Measurements from ENCODE around the gene DNAH17.

The DNAH17 gene

DNA sequence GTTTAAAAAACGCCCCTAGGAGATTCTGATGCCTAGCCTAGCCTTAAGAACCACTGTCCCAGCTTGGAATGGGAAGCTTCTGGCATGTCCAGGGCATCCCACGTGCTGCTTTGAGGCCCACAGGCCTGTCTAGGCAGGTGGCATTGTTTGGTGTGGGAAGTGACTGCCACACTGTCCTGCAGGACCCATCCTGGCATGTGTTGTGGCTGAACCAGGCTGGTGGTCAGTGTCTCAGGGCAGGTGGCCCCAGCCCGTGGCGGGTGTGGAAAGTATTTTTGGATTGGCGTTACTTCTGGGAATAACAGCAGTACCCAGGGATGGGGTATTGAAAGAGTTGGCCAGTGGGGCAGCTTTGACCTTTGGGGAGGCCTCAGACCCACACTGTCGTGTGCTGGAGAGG, 170.8 kb downstream of the DNAH17 start:
- no peak overlapping the region for H3K27ac ChIP-seq
- DNase-seq (ENCODE audit: low read depth, low spot score), result no peak

DNA sequence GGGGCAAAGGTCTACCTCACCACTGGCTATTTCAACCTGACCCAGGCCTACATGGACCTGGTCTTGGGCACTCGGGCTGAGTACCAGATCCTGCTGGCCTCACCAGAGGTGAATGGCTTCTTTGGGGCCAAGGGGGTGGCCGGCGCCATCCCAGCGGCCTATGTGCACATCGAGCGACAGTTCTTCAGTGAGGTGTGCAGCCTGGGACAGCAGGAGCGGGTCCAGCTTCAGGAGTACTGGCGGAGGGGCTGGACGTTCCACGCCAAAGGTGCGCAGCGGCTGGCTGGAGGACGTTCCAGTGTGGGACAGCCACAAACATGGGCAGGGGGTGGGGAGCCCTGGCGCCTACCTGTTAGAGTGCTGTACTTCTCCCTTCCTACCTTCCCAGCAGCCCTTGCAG, 173.4 kb downstream of the DNAH17 start:
- no peak overlapping the region for H3K27ac ChIP-seq
- DNase-seq (ENCODE audit: low read depth, low spot score), result no peak

DNA sequence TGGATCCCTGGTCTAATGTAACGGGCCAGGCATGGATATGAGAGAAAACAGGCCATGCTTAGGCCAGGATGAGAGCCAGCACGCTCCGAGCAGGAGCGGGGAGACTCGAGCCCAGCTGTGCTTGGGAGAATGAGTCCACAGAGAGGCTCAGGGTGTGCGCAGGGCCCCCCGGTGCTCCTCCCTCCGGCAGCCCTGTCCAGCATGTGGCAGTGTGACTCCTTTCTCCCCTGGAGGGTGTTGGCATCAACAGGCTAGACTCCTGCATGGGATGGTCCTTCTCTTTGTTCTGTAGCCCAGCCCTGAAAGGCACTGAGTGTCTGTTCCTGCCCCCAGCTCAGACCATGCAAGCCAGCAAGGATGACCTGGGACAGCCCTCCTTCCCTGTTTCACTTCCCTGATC, 175.3 kb downstream of the DNAH17 start:
- peak overlapping the region; percentile 60 for H3K27ac ChIP-seq

DNA sequence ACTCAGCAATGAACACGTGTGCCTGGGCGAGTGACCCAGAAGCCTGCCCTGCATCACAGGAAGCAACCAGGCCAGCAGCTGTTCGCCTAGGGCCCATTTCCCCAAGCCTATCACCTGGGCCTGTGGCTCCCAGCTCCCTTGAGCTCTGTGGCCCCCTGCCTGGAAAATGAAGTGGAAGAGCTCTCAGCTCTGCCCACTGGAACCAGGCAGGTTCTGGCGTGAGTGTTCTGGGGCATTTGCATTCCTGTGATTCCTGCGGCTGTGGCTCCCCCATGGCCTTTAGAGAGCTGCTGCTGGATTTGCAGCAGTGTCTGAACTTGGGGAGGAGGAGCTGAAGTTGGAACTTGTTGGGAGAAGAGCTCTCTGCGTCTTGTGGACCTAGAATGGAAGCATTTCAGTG, 175.9 kb downstream of the DNAH17 start:
- peak overlapping the region; percentile 60 for H3K27ac ChIP-seq
- DNase-seq (ENCODE audit: low read depth, low spot score), result no peak

More for the DNA sequence above, 175.3 kb downstream of the DNAH17 start:
- DNase-seq (ENCODE audit: low read depth, low spot score), result no peak

DNA sequence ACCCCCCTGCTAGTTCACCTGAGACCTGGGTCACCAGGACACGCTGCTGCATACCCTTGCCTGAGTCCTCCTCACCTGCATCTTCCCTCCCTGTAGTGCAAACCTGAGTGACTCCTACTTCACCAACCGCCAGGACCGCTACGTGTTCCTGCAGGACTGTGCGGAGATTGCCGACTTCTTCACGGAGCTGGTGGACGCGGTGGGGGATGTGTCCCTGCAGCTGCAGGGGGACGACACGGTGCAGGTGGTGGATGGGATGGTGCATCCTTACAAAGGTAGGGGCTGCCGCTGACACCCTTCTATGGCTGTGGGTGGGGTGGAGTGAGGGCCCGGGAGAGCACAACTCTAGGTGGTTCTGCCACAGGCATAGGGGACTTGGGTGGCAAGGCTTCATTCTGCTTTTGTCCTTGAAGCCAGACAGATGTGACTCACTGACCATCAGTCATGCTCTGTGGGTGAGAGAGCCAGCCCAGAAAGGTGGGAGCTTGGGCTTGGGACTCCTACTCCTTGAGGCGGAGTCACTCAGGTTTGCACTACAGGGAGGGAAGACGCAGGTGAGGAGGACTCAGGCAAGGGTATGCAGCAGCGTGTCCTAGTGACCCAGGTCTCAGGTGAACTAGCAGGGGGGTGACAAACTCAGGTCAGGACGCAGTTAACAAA, 176.5 kb downstream of the DNAH17 start:
- DNase-seq (ENCODE audit: low read depth, low spot score), result no peak
- H3K27ac ChIP-seq, result peak overlapping the region; percentile 60

DNA sequence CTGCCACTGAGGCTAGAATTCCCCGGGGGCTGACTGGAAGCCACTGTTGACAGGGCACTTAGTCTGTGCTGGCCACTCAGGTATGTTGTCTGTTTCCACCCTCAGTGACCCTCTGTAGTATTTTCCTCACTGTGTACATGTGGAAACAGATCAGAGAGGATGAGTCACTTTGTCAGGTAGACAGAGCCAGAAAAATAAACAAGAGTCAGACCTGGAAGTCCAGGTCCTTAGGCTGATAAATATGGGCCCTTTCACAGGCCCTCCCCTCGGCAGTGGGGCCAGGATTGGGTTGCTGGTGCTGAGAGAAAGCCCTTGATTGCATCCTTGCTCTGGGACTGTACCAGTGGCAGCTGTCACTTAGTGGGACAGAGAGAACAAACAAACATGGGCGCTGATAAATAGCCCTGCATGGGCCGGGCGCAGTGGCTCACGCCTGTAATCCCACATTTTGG, 177.5 kb downstream of the DNAH17 start:
- peak overlapping the region; percentile 2 for H3K27ac ChIP-seq
- DNase-seq (ENCODE audit: low read depth, low spot score), result no peak

DNA sequence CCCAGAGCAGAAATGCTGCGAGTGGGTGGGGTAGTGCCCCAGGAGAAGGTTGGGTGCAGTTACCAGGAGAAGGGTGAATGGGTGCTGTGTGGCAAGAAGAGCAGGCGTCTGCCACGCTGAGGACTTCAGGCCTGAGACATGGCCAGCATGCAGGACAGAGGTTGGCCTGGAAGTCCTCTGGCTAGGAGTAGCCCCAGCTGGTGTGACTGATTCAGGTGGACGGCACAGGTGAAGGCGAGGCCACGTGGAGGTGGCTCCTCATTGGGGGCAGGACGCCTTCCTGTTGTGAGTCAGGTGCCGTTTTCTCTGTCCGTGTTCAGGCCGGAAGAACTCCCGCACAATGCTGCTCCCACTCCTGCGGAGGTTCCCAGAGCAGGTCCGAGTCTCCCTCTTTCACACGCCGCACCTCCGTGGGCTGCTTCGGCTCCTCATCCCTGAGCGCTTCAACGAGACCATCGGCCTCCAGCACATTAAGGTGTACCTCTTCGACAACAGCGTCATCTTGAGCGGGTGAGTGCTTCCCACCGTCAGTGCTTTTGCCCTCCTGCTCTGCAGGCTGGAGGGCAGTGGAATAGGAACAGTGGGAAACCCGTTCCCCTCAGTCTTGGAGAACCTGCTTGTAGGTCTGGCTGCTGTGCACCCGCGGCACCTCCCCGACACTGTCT, 178.0 kb downstream of the DNAH17 start:
- peak overlapping the region; percentile 2 for H3K27ac ChIP-seq
- no peak for DNase-seq (ENCODE audit: low read depth, low spot score)

DNA sequence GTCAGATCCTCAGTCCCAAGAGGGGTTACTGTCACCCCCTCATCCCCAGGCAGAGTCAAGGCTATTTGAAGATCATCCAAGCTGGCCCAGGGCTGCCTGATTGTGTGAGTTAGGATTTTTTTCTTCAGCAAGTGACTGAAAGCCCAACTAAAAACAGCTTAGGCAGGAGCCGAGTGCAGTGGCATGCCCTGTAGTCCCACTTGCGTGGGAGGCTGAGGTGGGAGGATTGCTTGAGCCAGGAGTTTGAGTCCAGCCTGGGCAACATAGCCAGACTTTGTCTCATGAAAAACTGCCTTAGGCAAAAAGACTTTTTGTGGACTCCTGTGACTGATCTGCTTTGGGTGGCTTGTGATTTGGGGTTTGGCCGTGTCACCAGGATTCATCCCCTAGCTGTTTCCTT, 178.8 kb downstream of the DNAH17 start:
- DNase-seq (ENCODE audit: low read depth, low spot score), result no peak
- no peak overlapping the region for H3K27ac ChIP-seq

DNA sequence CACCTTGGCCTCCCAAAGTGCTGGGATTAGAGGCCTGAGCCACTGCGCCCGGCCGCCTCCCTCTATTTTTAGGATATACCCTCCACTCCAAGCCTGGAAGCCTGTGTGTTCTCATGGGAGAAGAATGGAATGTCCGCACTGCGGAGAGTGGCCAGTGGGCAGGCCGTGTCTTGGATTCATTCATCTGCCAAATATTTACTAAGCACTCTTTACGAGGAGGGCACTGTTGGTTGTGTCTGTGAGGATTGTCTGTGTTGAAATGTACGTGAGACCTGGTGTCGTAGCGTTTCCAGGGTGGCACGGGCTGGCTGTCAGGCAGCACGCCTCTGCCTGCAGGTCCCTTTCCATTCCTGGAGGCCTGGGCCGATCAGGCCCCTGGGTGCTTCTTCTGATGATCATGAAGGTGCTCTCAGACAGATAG, 179.5 kb downstream of the DNAH17 start:
- DNase-seq (ENCODE audit: low read depth, low spot score), result no peak
- no peak overlapping the region for H3K27ac ChIP-seq

DNA sequence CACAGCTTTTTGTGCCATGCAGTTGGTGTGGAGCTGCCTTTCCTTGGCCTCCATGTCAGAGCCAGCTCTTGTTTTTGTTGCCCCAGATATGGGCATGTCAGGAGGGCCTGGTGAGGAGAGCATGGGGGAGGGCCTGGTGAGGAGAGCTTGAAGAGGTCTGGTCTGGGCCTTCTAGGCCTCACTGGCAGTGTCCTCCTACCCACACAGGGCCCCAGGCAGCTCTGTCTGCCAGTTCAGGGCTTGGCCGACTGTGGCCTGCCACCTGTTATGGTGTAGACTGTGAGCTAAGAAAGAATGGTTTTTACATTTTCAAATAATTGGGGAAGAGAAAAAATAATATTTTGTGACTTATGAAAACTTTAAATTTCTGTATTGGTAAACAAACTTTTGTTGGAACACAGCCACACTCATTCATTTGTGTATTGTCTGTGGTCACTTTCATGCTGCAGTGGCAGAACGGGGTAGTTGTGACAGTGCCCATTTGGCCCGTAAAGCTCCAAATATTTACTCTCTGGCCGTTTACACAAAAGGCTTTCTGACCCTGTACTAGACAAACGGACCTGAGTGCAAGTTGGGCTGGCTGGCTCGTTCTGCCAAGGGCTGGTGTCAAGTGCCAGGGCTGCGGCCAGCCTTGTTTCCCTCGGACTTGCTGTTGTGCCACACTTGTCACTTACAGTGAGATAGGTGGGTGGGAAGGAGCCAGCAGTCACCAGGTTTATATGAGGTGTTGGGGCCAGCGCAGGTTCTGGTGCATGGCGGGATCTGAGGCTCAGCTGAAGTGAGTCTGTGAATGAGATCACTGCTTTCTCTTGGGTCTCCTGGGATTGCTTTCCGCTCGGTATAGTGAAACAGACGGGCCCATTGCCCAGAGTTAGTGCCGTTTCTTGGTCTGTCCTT, 180.5 kb downstream of the DNAH17 start:
- DNase-seq (ENCODE audit: low read depth, low spot score), result no peak
- no peak overlapping the region for H3K27ac ChIP-seq

DNA sequence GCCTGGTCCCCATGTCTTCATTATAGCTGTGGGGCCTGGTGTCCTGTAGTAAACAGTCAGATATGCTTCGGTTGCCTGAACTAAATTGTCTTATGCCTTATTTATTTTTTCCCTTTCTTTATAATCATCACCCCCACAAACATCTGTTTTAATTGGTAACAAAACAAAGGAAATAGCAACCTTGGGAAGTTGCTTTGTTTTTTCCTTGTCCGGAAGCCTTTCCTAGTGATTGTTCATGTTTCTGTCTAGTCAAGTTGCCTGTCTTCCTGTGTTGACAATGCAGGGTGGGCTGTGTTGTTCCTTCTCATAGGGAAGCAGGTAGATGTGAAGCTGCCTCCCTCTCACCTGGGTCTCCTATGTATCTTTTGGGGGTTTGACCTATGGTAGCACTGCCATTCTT, 182.0 kb downstream of the DNAH17 start:
- H3K27ac ChIP-seq, result no peak overlapping the region
- no peak for DNase-seq (ENCODE audit: low read depth, low spot score)

DNA sequence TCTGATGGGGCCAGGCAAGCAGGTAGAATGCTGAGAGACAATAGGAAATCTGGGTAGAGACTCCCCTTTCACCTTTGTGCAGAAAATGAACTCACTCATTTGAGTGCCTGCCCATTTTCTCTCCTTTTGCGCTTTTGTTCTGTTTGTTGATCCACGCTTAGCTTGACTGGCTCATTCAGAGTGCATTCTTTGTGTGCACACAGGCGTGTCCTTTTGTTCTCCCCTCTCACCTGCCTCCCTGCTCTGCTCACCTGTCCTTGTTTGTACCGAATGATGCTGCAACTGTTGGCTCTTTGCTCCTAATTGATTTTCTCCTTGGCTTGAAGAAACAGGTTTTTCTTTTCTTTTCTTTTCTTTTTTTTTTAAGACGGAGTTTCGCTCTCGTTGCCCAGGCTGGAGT, 183.0 kb downstream of the DNAH17 start:
- DNase-seq (ENCODE audit: low read depth, low spot score), result no peak
- H3K27ac ChIP-seq, result no peak overlapping the region

DNA sequence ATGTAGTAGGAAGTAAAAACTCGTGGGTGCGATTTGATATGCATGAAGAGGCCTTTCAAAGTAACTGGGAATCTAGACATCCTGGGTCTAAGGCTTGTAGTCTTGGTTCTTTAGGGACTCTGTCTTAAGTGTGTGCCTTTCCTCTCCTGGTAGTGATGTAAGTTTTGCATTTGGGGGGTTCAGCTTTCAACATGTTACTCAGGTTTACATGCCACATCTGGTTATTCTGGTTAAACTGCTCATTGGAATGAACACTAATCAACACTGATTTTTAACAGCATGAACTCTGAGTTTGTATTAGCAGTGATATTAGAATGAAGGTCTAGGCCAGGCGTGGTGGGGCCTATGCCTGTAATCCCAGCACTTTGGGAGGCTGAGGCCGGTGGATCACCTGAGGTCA, 183.6 kb downstream of the DNAH17 start:
- no peak overlapping the region for H3K27ac ChIP-seq

DNA sequence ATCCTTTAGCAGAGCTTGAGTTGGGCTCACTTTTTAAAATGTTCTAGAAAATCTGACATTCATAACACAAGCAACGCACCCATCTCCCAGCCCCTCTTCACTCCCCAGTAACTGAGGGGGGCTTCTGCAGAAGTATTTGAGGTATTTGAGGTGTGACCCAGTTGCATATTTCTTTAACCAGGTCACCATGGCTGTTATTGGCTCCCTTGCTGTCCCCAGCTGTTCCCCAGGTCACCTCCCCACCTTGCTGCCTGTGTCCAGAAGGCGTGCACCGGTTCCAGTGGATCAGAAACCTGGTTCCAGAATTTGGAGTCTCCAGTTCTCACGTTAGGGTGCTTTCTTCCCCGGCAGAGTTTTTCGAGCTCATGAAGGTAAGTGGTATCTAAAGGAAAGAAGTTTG, 184.9 kb downstream of the DNAH17 start:
- DNase-seq (ENCODE audit: low read depth, low spot score), result no peak
- peak overlapping the region; percentile 30 for H3K27ac ChIP-seq

More for the DNA sequence above, 183.6 kb downstream of the DNAH17 start:
- no peak for DNase-seq (ENCODE audit: low read depth, low spot score)

DNA sequence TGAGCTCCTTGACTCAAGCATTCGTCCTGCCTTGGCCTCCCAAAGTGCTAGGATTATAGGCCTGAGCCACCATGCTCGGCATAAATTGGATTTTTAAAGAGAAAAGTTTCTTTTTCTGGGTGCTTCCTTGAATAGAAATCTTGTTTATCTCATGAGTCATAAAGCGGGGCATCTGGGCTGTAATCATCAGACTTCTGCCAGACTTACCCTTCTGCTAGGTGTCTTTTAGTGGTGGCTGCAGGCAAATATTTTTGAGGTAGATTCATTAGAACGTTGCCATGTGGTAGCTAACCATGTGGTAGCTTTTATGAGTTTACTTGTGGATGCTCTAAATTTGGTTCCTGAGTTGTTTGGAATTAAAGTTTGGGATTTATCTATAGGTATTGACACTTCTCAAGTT, 185.4 kb downstream of the DNAH17 start:
- DNase-seq (ENCODE audit: low read depth, low spot score), result no peak
- H3K27ac ChIP-seq, result peak overlapping the region; percentile 30

DNA sequence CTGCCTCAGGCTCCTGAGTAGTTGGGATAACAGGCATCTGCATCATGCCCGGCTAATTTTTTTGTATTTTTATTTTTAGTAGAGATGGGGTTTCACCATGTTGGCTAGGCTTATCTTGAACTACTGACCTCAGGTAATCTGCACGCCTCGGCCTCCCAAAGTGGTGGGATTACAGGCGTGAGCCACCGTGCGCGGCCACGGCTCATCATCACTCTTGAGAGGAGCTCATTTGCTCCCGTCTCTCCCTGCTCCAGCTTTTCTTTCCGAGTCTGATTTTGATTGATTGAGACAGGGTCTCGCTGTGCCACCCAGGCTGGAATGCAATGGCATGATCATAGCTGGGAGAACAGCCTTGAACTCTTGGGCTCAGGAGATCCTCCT, 186.2 kb downstream of the DNAH17 start:
- DNase-seq (ENCODE audit: low read depth, low spot score), result no peak
- H3K27ac ChIP-seq, result peak overlapping the region; percentile 30

DNA sequence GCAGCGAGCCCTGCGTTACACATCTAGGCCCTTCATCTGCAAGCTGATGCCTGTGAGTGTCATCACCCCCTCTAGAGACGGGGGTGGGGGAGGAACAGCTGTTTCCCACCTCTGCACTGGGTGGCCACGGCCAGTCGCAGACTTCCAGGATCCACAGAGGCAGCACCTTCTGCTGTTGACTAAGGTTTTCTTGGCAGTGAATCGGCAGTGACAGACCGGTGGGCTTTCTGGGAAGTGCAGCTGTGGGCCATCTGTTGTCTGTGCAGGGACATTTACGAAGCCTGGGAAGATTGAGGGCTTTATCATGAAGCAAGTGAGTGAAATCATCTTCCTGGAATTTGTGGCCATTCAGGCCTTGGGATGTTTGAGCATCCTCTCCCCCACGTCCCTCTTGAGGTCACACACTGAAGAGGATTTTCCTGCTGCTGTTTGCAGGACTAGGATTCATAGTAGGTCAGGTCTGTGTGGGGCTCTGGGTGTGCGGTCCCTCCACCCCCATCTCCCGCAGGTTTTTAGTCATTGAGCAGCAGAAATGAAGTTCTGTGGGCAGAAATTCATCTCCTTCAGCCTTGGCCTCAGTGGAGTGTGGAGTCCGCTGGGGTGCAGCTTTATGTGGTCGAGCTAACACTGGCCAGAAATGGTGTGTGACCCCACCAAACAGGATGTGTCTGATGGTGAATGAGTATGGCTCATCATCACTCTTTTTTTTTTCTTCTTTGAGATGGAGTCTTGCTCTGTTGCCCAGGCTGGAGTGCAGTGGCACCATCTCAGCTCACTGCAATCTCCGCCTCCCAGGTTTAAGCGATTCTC, 186.8 kb downstream of the DNAH17 start:
- H3K27ac ChIP-seq, result no peak overlapping the region
- DNase-seq (ENCODE audit: low read depth, low spot score), result no peak

DNA sequence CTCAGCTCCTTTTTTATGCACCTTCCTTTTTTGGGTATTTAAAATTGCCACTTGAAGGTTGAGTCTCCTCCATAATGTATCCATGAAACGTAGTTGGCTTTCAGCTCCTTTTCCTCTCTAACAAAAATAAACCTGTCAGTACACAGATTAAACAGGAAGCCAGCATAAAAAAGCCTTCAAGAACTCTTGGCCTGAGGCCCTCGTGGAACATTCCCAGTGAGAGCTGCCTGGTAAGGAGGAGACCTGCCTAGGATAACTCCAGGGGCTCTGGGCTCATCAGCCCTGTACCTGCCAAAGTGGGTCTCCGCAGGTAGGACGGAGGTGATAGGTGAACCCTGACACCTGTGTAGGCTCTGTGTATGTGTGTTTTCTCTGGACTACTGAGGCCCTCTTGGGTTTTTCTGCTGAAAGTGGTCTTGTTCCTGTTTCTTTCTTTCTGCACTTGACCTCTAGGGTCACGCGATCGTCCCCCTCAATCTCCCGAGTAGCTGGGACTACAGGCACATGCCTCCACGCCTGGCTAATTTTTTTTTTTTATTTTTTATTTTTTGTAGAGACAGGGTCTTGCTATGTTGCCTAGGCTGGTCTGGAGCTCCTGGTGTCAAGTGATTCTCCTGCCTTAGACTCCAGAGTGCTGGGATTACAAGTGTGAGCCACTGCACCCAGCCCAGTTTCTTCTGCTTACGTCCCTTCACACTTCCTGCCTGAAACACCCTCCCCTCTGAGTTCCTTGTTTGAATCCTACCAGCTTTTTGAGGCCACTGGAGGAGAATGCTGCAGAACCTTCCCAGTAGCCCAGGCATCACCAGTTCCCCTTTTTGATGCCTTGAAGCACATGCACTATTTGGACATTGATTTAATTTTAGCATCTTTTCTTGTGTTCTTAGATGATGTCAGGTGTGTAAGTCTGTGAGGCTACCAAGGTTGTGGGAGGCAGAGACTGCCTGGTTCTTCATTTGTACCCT, 188.9 kb downstream of the DNAH17 start:
- no peak for DNase-seq (ENCODE audit: low read depth, low spot score)
- no peak overlapping the region for H3K27ac ChIP-seq

All from epithelial cell of prostate (primary cell).